Measurements from ENCODE around the gene TSPAN13.

- TF ChIP-seq POLR2A (IDR thresholded peaks at IDR 0.05) (no peak), CTCF (IDR thresholded peaks at IDR 0.05) (no peak)
Measured at GRCh38 chr7:16726189-16726588, 27.4 kb upstream of the TSPAN13 start.
